Skeletal muscle tissue (tissue), 4 donors: ENCODE results near the gene APOBEC3F. TPM values are rescaled to one million over a fixed set of nuclear protein-coding genes. Genes with fewer than 3 reads are reported as not detected.
"Not testable (repeated sequence)": the region's sequence is repeated elsewhere in the genome, so short reads cannot be mapped to it uniquely, and the experiment has no call there.

Source experiments
- H3K27ac ChIP-seq: one replicate; pipeline ENCODE4 v1.7.0; 2013; ENCODE audit warnings: mild to moderate bottlenecking, low read depth, low read length, inconsistent platforms
- H3K27me3 ChIP-seq, 3 donors: one replicate each; pipeline ENCODE4 v1.7.0; 2013; ENCODE audit warnings: low read length in 3 of 3; ENCODE audit not compliant: control insufficient read depth in 3 of 3, insufficient read depth in 3 of 3
- H3K36me3 ChIP-seq, 3 donors: one replicate each; pipeline ENCODE4 v1.7.0; 2013; ENCODE audit warnings: low read length in 3 of 3; ENCODE audit not compliant: control insufficient read depth in 3 of 3, insufficient read depth in 3 of 3
- H3K4me1 ChIP-seq, 3 donors: one replicate each; pipeline ENCODE4 v1.7.0; 2013; ENCODE audit warnings: low read length in 3 of 3, mild to moderate bottlenecking in 3 of 3; ENCODE audit not compliant: control insufficient read depth in 3 of 3, insufficient read depth in 3 of 3
- H3K4me3 ChIP-seq, 3 donors: one replicate each; pipeline ENCODE4 v1.7.0; 2013; ENCODE audit warnings: low read length in 3 of 3
- H3K9ac ChIP-seq, 3 donors: one replicate each; pipeline ENCODE4 v1.7.0; 2013; ENCODE audit warnings: low read length in 3 of 3, mild to moderate bottlenecking in 3 of 3, moderate library complexity in 2 of 3, low read depth in 1 of 3
- H3K9me3 ChIP-seq, 3 donors: one replicate each; pipeline ENCODE4 v1.7.0; 2013; ENCODE audit warnings: low read length in 3 of 3; ENCODE audit not compliant: control insufficient read depth in 3 of 3
- total RNA-seq: library from RNA; depleted of rRNA; stranded (reverse); fragments of >200 nt; gene quantifications from one replicate; pipeline ENCODE4 v1.2.3, GENCODE V29; 2014
- donor health status: Osteomylitis.

Gene APOBEC3F
- total RNA-seq, 1 donor from 2014 or later, result 1.0 TPM

DNA sequence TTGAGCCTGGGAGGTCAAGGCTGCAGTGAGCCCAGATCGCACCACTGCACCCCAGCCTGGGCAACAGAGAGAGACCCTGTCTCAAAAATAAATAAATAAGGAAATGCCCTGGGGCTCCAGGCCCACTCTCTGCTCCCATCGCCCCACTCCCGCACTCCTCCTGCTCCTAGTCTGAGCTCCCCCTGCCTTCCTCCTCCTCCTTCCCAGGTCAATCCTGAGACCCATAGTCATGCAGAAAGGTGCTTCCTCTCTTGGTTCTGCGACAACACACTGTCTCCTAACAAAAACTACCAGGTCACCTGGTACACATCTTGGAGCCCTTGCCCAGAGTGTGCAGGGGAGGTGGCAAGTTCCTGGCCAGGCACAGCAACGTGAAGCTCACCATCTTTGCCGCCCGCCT lies 29.5 kb downstream of the APOBEC3F start:
- Histone ChIP-seq H3K27ac (no peak overlapping the region), H3K9ac (no peak overlapping the region), H3K9me3 (no peaks in the 10 kb centered on the region)

DNA sequence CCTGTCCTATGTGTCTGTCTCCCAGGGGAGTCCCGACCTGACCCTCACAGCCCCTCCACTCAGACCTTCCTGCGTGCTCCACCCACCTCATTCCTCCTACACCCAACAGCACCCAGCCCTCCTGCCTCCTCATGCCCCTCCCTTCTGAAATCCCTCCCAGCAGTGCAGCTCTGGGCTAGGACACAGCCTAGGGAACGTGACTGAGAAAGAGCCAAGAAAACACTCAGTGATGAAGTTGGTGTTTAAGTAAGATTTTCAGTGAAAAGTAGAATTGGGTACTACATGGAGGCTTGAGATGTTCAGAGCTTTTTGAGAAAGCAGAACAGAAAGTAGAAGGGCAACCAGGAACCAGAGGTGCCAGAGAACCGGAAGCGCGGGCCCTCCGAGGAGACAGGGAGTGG lies 31.9 kb downstream of the APOBEC3F start:
- not testable (repeated sequence) for H3K4me3 ChIP-seq, H3K9me3 ChIP-seq, H3K27me3 ChIP-seq, H3K27ac ChIP-seq, H3K9ac ChIP-seq, H3K36me3 ChIP-seq, H3K4me1 ChIP-seq

More for the DNA sequence above, 29.5 kb downstream of the APOBEC3F start:
- Histone ChIP-seq H3K4me3 (no peak overlapping the region), H3K27me3 (peaks cover 0 to 4% (median 0%) of the 10 kb centered on the region in 3 donors), H3K4me1 (no peaks in the 10 kb centered on the region), H3K36me3 (no peaks in the 10 kb centered on the region)

- Histone ChIP-seq H3K9ac (no peak overlapping the region), H3K27me3 (peaks cover 0 to 4% (median 0%) of the 10 kb centered on the region in 3 donors), H3K27ac (no peak overlapping the region), H3K4me1 (peaks cover 0 to 5% (median 0%) of the 10 kb centered on the region in 3 donors), H3K36me3 (no peaks in the 10 kb centered on the region), H3K9me3 (no peaks in the 10 kb centered on the region), H3K4me3 (no peak overlapping the region)
These were observed 33.3 kb downstream of the APOBEC3F start for GRCh38 chr22:39073981-39074380.

GRCh38 chr22:39076155-39077025 lies 35.7 kb downstream of the APOBEC3F start:
- not testable (repeated sequence) for H3K27ac ChIP-seq, H3K9me3 ChIP-seq, H3K4me3 ChIP-seq

GRCh38 chr22:39077026-39077840 lies 36.6 kb downstream of the APOBEC3F start, which contains the start of gene APOBEC3G:
APOBEC3G (plus strand) TSS chr22:39077275; CDS start chr22:39077362, 87 bp downstream.
- H3K9me3 ChIP-seq, H3K27me3 ChIP-seq, H3K4me1 ChIP-seq, H3K36me3 ChIP-seq: not testable (repeated sequence)
- H3K27ac ChIP-seq, result peak within 1 kb of the TSS; percentile 40
- H3K9ac ChIP-seq, result peak within 1 kb of the TSS in 2 of 3 donors; percentile 38 to 54
- peak within 1 kb of the TSS; percentile 51 to 59 (median 54) for H3K4me3 ChIP-seq

More at GRCh38 chr22:39076155-39077025, 35.7 kb downstream of the APOBEC3F start:
- H3K9ac ChIP-seq, H3K27me3 ChIP-seq, H3K36me3 ChIP-seq, H3K4me1 ChIP-seq: not testable (repeated sequence)

DNA sequence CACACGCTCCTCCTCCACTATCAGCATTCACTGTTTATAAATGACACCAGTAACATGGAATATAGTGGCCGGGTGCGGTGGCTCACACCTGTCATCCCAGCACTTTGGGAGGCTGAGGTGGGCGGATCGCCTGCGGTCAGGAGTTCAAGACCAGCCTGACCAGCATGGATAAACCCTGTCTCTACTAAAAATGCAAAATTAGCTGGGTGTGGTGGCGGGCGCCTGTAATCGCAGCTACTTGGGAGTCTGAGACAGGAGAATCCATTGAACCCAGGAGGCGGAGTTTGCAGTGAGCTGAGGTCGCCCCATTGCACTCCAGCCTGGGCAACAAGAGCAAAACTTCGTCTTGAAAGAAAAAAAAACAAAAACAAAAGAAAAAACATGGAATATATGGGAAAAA lies 37.2 kb downstream of the APOBEC3F start:
- H3K27ac ChIP-seq, H3K36me3 ChIP-seq, H3K4me1 ChIP-seq, H3K9ac ChIP-seq, H3K27me3 ChIP-seq, H3K9me3 ChIP-seq: not testable (repeated sequence)
- peak overlapping the region in 2 of 3 donors; percentile 51 to 59 for H3K4me3 ChIP-seq

GRCh38 chr22:39078329-39078728 lies 37.7 kb downstream of the APOBEC3F start:
- Histone ChIP-seq H3K9ac (no peak overlapping the region), H3K36me3 (no peaks in the 10 kb centered on the region), H3K4me1 (peaks cover 0 to 5% (median 0%) of the 10 kb centered on the region in 3 donors), H3K9me3 (no peaks in the 10 kb centered on the region), H3K27ac (no peak overlapping the region), H3K4me3 (no peak overlapping the region), H3K27me3 (no peaks in the 10 kb centered on the region)

GRCh38 chr22:39079054-39079637 lies 38.5 kb downstream of the APOBEC3F start:
- H3K4me1 ChIP-seq, H3K27me3 ChIP-seq, H3K36me3 ChIP-seq, H3K9ac ChIP-seq, H3K9me3 ChIP-seq, H3K27ac ChIP-seq, H3K4me3 ChIP-seq: not testable (repeated sequence)

- H3K9ac ChIP-seq, result no peak overlapping the region
- H3K4me1 ChIP-seq, result peaks cover 0 to 5% (median 0%) of the 10 kb centered on the region in 3 donors
- no peaks in the 10 kb centered on the region for H3K9me3 ChIP-seq
- no peaks in the 10 kb centered on the region for H3K36me3 ChIP-seq
- H3K27ac ChIP-seq, result no peak overlapping the region
- H3K4me3 ChIP-seq, result no peak overlapping the region
- peaks cover 0 to 3% (median 0%) of the 10 kb centered on the region in 3 donors for H3K27me3 ChIP-seq
These were observed 39.5 kb downstream of the APOBEC3F start for GRCh38 chr22:39080052-39080762.
